NCI-H460 (cell line): ENCODE data around the gene PCDH9. TPM values are rescaled to one million over a fixed set of nuclear protein-coding genes. Genes with fewer than 3 reads are reported as not detected.
A peak's percentile ranks its signal among the peaks of the same experiment; 100 is the strongest.

Experiments used
- DNase-seq: peaks from one replicate; pipeline ENCODE4 v3.0.0-alpha.2; 2016; ENCODE audit warnings: low read depth; ENCODE audit errors: extremely low read depth
- total RNA-seq: library from RNA; depleted of rRNA; stranded (reverse); fragments of >200 nt; shearing (Covaris generic); gene quantifications from 2 replicates; pipeline ENCODE4 v1.2.3, GENCODE V29; 2014

PCDH9 gene
- total RNA-seq, 1 experiment from 2014 or later, result 3.0 TPM

GRCh38 chr13:67226696-67227095 is 3.4 kb downstream of the PCDH9 start:
- DNase-seq, result no peak

GRCh38 chr13:67225252-67226159 is 4.6 kb downstream of the PCDH9 start:
- DNase-seq, result no peak

GRCh38 chr13:67224148-67224846 is 5.8 kb downstream of the PCDH9 start:
- peak; percentile 64 for DNase-seq

- no peak for DNase-seq
These were observed 6.4 kb downstream of the PCDH9 start for GRCh38 chr13:67223742-67224141.

GRCh38 chr13:67223024-67223423 is 7.1 kb downstream of the PCDH9 start:
- DNase-seq, result no peak

- DNase-seq, result no peak
These were observed 8.4 kb downstream of the PCDH9 start for GRCh38 chr13:67221630-67222226.

GRCh38 chr13:67219113-67219512 is 11.0 kb downstream of the PCDH9 start:
- no peak for DNase-seq

- DNase-seq, result no peak
These were observed 12.3 kb downstream of the PCDH9 start for GRCh38 chr13:67217880-67218279.

- no peak for DNase-seq
These were observed 13.3 kb downstream of the PCDH9 start for GRCh38 chr13:67216864-67217263.

- DNase-seq, result no peak
These were observed 19.9 kb downstream of the PCDH9 start for GRCh38 chr13:67210208-67210607.

- DNase-seq, result no peak
These were observed 21.6 kb downstream of the PCDH9 start for GRCh38 chr13:67208552-67208951.

- DNase-seq, result no peak
These were observed 25.4 kb downstream of the PCDH9 start for GRCh38 chr13:67204764-67205163.

GRCh38 chr13:67200605-67201004 is 29.5 kb downstream of the PCDH9 start:
- DNase-seq, result no peak

- DNase-seq, result no peak
These were observed 30.0 kb downstream of the PCDH9 start for GRCh38 chr13:67200183-67200582.

- DNase-seq, result no peak
These were observed 32.4 kb downstream of the PCDH9 start for GRCh38 chr13:67197704-67198103.

- DNase-seq, result no peak
These were observed 36.2 kb downstream of the PCDH9 start for GRCh38 chr13:67193979-67194378.

GRCh38 chr13:67192751-67193150 is 37.4 kb downstream of the PCDH9 start:
- DNase-seq, result no peak

GRCh38 chr13:67186995-67187569 is 43.1 kb downstream of the PCDH9 start:
- no peak for DNase-seq

GRCh38 chr13:67184247-67184646 is 45.9 kb downstream of the PCDH9 start:
- DNase-seq, result no peak

- no peak for DNase-seq
These were observed 47.0 kb downstream of the PCDH9 start for GRCh38 chr13:67183151-67183550.

- DNase-seq, result no peak
These were observed 54.2 kb downstream of the PCDH9 start for GRCh38 chr13:67175836-67176459.
